GM23338 (cell line): ENCODE results near the gene ESPN. TPM values are rescaled to one million over a fixed set of nuclear protein-coding genes. Genes with fewer than 3 reads are reported as not detected.

Source experiments
- ATAC-seq: fragments of 200-7000 bp; cut with Tn5 transposase; 3 replicates; pipeline ENCODE4 v1.9.1; 2020
- DNase-seq: peaks from one replicate; pipeline ENCODE4 v3.0.0-alpha.2; 2015; ENCODE audit warnings: low spot score
- H2AFZ ChIP-seq: fragments of 200-600 bp; sonication (generic); 2 replicates; pipeline ENCODE4 v1.8.0; 2016; ENCODE audit warnings: antibody characterized with exemption, mild to moderate bottlenecking, moderate library complexity
- H3F3A ChIP-seq: fragments of 200-600 bp; sonication (generic); replicated peaks from 2 replicates; pipeline ENCODE4 v1.8.0; 2017; ENCODE audit warnings: antibody characterized with exemption, mixed run types, low read depth
- H3K27ac ChIP-seq: fragments of 200-600 bp; sonication (generic); 2 replicates; pipeline ENCODE4 v1.6.1; 2016; ENCODE audit warnings: low read depth
- H3K27me3 ChIP-seq: fragments of 200-600 bp; sonication (generic); 2 replicates; pipeline ENCODE4 v1.8.0; 2016; ENCODE audit warnings: mild to moderate bottlenecking, mixed run types, moderate library complexity; ENCODE audit not compliant: insufficient read depth
- H3K36me3 ChIP-seq: fragments of 200-600 bp; sonication (generic); 2 replicates; pipeline ENCODE4 v1.8.0; 2016; ENCODE audit warnings: mild to moderate bottlenecking; ENCODE audit not compliant: insufficient read depth
- H3K4me1 ChIP-seq: fragments of 200-600 bp; sonication (generic); 2 replicates; pipeline ENCODE4 v1.8.0; 2016; ENCODE audit warnings: mild to moderate bottlenecking, moderate library complexity; ENCODE audit not compliant: insufficient read depth
- H3K4me2 ChIP-seq: fragments of 200-600 bp; sonication (generic); 2 replicates; pipeline ENCODE4 v1.7.1; 2017; ENCODE audit warnings: mixed run types
- H3K4me3 ChIP-seq: fragments of 200-600 bp; sonication (generic); 2 replicates; pipeline ENCODE4 v1.6.1; 2016; ENCODE audit warnings: mixed run types
- H3K79me2 ChIP-seq: fragments of 200-600 bp; sonication (generic); replicated peaks from 2 replicates; pipeline ENCODE4 v1.8.0; 2017; ENCODE audit warnings: mild to moderate bottlenecking; ENCODE audit not compliant: insufficient read depth
- H3K9me2 ChIP-seq: fragments of 200-600 bp; sonication (generic); 2 replicates; pipeline ENCODE4 v1.8.0; 2017; ENCODE audit not compliant: insufficient read depth
- H4K20me1 ChIP-seq: fragments of 200-600 bp; sonication (generic); replicated peaks from 2 replicates; pipeline ENCODE4 v1.8.0; 2017; ENCODE audit warnings: mild to moderate bottlenecking; ENCODE audit not compliant: insufficient read depth
- H3K27ac Mint-ChIP-seq: 2 replicates; pipeline ENCODE4 v1.8.0; 2020; ENCODE audit warnings: inconsistent platforms, mild to moderate bottlenecking, moderate library complexity, mixed read lengths
- H3K27me3 Mint-ChIP-seq: 3 replicates; pipeline ENCODE4 v1.8.0; 2022; ENCODE audit warnings: low read depth, mild to moderate bottlenecking, moderate library complexity, mixed read lengths, inconsistent platforms; ENCODE audit not compliant: insufficient read depth, poor library complexity
- H3K36me3 Mint-ChIP-seq: 3 replicates; pipeline ENCODE4 v1.8.0; 2021; ENCODE audit warnings: low read depth, mild to moderate bottlenecking, inconsistent platforms, moderate library complexity, mixed read lengths
- H3K4me1 Mint-ChIP-seq: 3 replicates; pipeline ENCODE4 v1.8.0; 2020; ENCODE audit warnings: mild to moderate bottlenecking, inconsistent platforms, mixed read lengths
- H3K4me3 Mint-ChIP-seq: 3 replicates; pipeline ENCODE4 v1.8.0; 2021; ENCODE audit warnings: moderate library complexity, mild to moderate bottlenecking, inconsistent platforms, mixed read lengths
- H3K9me3 Mint-ChIP-seq: 3 replicates; pipeline ENCODE4 v1.8.0; 2020; ENCODE audit warnings: moderate library complexity, mild to moderate bottlenecking, inconsistent platforms, mixed read lengths
- EZH2 ChIP-seq: fragments of 200-600 bp; sonication (generic); IDR thresholded peaks from one replicate; pipeline ENCODE4 v1.8.0; 2017; ENCODE audit warnings: antibody characterized with exemption, mild to moderate bottlenecking, low read depth; ENCODE audit not compliant: unreplicated experiment
- EZH2phosphoT487 ChIP-seq: fragments of 200-600 bp; sonication (generic); IDR thresholded peaks from one replicate; pipeline ENCODE4 v1.8.1; 2018; ENCODE audit warnings: antibody characterized with exemption; ENCODE audit not compliant: unreplicated experiment
- JUNB ChIP-seq: IDR thresholded peaks from one replicate; pipeline ENCODE4 v1.6.1; 2016; ENCODE audit warnings: antibody characterized with exemption; ENCODE audit not compliant: unreplicated experiment
- NANOG ChIP-seq: IDR thresholded peaks from 2 replicates; pipeline ENCODE4 v1.6.1; 2016; ENCODE audit warnings: antibody characterized with exemption, borderline replicate concordance
- POLR2AphosphoS5 ChIP-seq: IDR thresholded peaks from 2 replicates; pipeline ENCODE4 v1.6.1; 2016; ENCODE audit warnings: antibody characterized with exemption, low read depth
- REST ChIP-seq: IDR thresholded peaks from one replicate; pipeline ENCODE4 v1.6.1; 2018; ENCODE audit warnings: antibody characterized with exemption; ENCODE audit not compliant: unreplicated experiment
- ZNF114 ChIP-seq: fragments of 250-450 bp; sonication (Bioruptor Pico); IDR thresholded peaks from 2 replicates; pipeline ENCODE4 v1.5.0; 2020; ENCODE audit warnings: mild to moderate bottlenecking, moderate library complexity
- ZNF331 ChIP-seq: fragments of 250-450 bp; sonication (Bioruptor Pico); IDR thresholded peaks from 2 replicates; pipeline ENCODE4 v1.5.0; 2020; ENCODE audit warnings: low read depth, mild to moderate bottlenecking, moderate library complexity
- ZNF462 ChIP-seq: fragments of 250-450 bp; sonication (Bioruptor Pico); IDR thresholded peaks from 2 replicates; pipeline ENCODE4 v1.5.0; 2020; ENCODE audit warnings: mild to moderate bottlenecking, moderate library complexity
- polyA plus RNA-seq: library from polyadenylated mRNA; unstranded; fragments of >200 nt; fragmentation: Nextera tagmentation; extraction: Ambion mirVana; gene quantifications from 2 replicates; pipeline ENCODE4 v1.2.1, GENCODE V29; 2016
- total RNA-seq: library from RNA; depleted of rRNA; stranded (reverse); fragments of >200 nt; shearing (Covaris generic); gene quantifications from 2 replicates; pipeline ENCODE4 v1.2.3, GENCODE V29; 2014

ESPN gene
- total and polyA plus RNA-seq, 2 experiments from 2014 or later, result 12.2 to 13.6 TPM

GRCh38 chr1:6418668-6419396 lies 5.7 kb upstream of the ESPN start:
- Histone ChIP-seq H3K4me3 (peak overlapping the region; percentile 65), H3K36me3 (no peaks in the 10 kb centered on the region), H3K27me3 (peaks cover 96% of the 10 kb centered on the region), H3K27ac (no peak overlapping the region), H3K9me2 (no peaks in the 10 kb centered on the region), H3F3A (peaks cover 20% of the 10 kb centered on the region), H3K4me1 (peaks cover 19% of the 10 kb centered on the region), H3K79me2 (no peaks in the 10 kb centered on the region), H4K20me1 (peaks cover 8% of the 10 kb centered on the region; the same call in 1 of the 2 replicates), H2AFZ (peak overlapping the region; percentile 83), H3K4me2 (peak overlapping the region; percentile 85)
- Mint-ChIP-seq H3K27ac (no peak overlapping the region), H3K4me1 (peaks cover 10% of the 10 kb centered on the region), H3K36me3 (no peaks in the 10 kb centered on the region), H3K9me3 (no peaks in the 10 kb centered on the region; the same call in 2 of the 3 replicates), H3K4me3 (peak overlapping the region; percentile 65), H3K27me3 (peaks cover 95% of the 10 kb centered on the region)
- TF ChIP-seq EZH2phosphoT487 (peak; percentile 21), REST (no peak), EZH2 (peak; percentile 54), NANOG (no peak), POLR2AphosphoS5 (no peak), ZNF114 (CRISPR knock-in tag) (no peak), ZNF462 (CRISPR knock-in tag) (no peak), ZNF331 (CRISPR knock-in tag) (no peak), JUNB (no peak)
- DNase-seq (peak; percentile 65), ATAC-seq (peak; percentile 1; the same call in 2 of the 3 replicates)
